HEK293 (cell line): ENCODE measurements around the gene ZYG11B.

Source experiments
- BCL11A ChIP-seq: fragments of 450-650 bp; formaldehyde crosslinking; IDR thresholded peaks from 2 replicates; pipeline ENCODE4 v1.5.1; 2016; ENCODE audit warnings: low read depth, missing biosample characterization, missing genetic modification characterization
- BCL11B ChIP-seq: fragments of 450-650 bp; formaldehyde crosslinking; IDR thresholded peaks from 2 replicates; pipeline ENCODE4 v1.5.1; 2016; ENCODE audit warnings: low read depth, missing biosample characterization, missing genetic modification characterization
- PATZ1 ChIP-seq: fragments of 450-650 bp; formaldehyde crosslinking; IDR thresholded peaks from 2 replicates; pipeline ENCODE4 v1.5.1; 2016; ENCODE audit warnings: missing biosample characterization, missing genetic modification characterization
- TRIM28 ChIP-seq: IDR thresholded peaks from 2 replicates; pipeline ENCODE4 v1.6.1; 2011; ENCODE audit warnings: low read length, control low read depth, borderline replicate concordance
- YY2 ChIP-seq: fragments of 450-650 bp; formaldehyde crosslinking; IDR thresholded peaks from 2 replicates; pipeline ENCODE4 v1.5.1; 2016; ENCODE audit warnings: missing biosample characterization, missing genetic modification characterization
- ZBTB26 ChIP-seq: fragments of 450-650 bp; formaldehyde crosslinking; optimal IDR thresholded peaks from 2 replicates; pipeline ENCODE3; 2016; ENCODE audit warnings: missing biosample characterization, mild to moderate bottlenecking, missing genetic modification characterization
- ZFHX2 ChIP-seq: fragments of 450-650 bp; formaldehyde crosslinking; conservative IDR thresholded peaks from 2 replicates; pipeline ENCODE4 v1.5.1; 2016; ENCODE audit warnings: missing biosample characterization, missing genetic modification characterization
- ZNF10 ChIP-seq: fragments of 450-650 bp; formaldehyde crosslinking; IDR thresholded peaks from 2 replicates; pipeline ENCODE4 v1.5.1; 2017; ENCODE audit warnings: missing biosample characterization, missing genetic modification characterization
- ZNF18 ChIP-seq: fragments of 450-650 bp; formaldehyde crosslinking; IDR thresholded peaks from 2 replicates; pipeline ENCODE4 v1.5.1; 2016; ENCODE audit warnings: missing biosample characterization, missing genetic modification characterization
- ZNF202 ChIP-seq: fragments of 450-650 bp; formaldehyde crosslinking; IDR thresholded peaks from 2 replicates; pipeline ENCODE4 v1.5.1; 2016; ENCODE audit warnings: missing biosample characterization, missing genetic modification characterization, borderline replicate concordance
- ZNF324 ChIP-seq: fragments of 450-650 bp; formaldehyde crosslinking; IDR thresholded peaks from 2 replicates; pipeline ENCODE4 v1.5.1; 2016; ENCODE audit warnings: missing biosample characterization, missing genetic modification characterization
- ZNF473 ChIP-seq: fragments of 450-650 bp; formaldehyde crosslinking; IDR thresholded peaks from 2 replicates; pipeline ENCODE4 v1.5.1; 2017; ENCODE audit warnings: missing biosample characterization, missing genetic modification characterization
- ZNF514 ChIP-seq: fragments of 450-650 bp; formaldehyde crosslinking; IDR thresholded peaks from 2 replicates; pipeline ENCODE4 v1.5.1; 2016; ENCODE audit warnings: missing biosample characterization, missing genetic modification characterization
- ZNF518A ChIP-seq: fragments of 450-650 bp; formaldehyde crosslinking; conservative IDR thresholded peaks from 2 replicates; pipeline ENCODE4 v1.5.1; 2016; ENCODE audit warnings: low read depth, missing biosample characterization, missing genetic modification characterization
- ZNF704 ChIP-seq: fragments of 450-650 bp; formaldehyde crosslinking; IDR thresholded peaks from 2 replicates; pipeline ENCODE4 v1.5.1; 2016; ENCODE audit warnings: missing biosample characterization, missing genetic modification characterization
- ZNF707 ChIP-seq: fragments of 450-650 bp; formaldehyde crosslinking; IDR thresholded peaks from 2 replicates; pipeline ENCODE4 v1.5.1; 2016; ENCODE audit warnings: missing biosample characterization, missing genetic modification characterization
- ZNF837 ChIP-seq: fragments of 450-650 bp; formaldehyde crosslinking; IDR thresholded peaks from 2 replicates; pipeline ENCODE4 v1.5.1; 2016; ENCODE audit warnings: missing biosample characterization, missing genetic modification characterization
- TF ChIP-seq, protein P1 (sequence below): fragments of 450-650 bp; formaldehyde crosslinking; IDR thresholded peaks from 2 replicates; pipeline ENCODE4; 2016; ENCODE audit warnings: missing biosample characterization, missing genetic modification characterization
- TF ChIP-seq, protein P2 (sequence below): fragments of 450-650 bp; formaldehyde crosslinking; IDR thresholded peaks from 2 replicates; pipeline ENCODE4 v1.5.1; 2016; ENCODE audit warnings: missing biosample characterization, missing genetic modification characterization
- TF ChIP-seq, protein P3 (sequence below): fragments of 450-650 bp; formaldehyde crosslinking; IDR thresholded peaks from 2 replicates; pipeline ENCODE4 v1.5.1; 2016; ENCODE audit warnings: missing biosample characterization, missing genetic modification characterization
- TF ChIP-seq, protein P4 (sequence below): fragments of 450-650 bp; formaldehyde crosslinking; IDR thresholded peaks from 2 replicates; pipeline ENCODE4 v1.5.1; 2016; ENCODE audit warnings: missing biosample characterization, missing genetic modification characterization

ZYG11B gene

GRCh38 chr1:52697795-52698674 is 28.2 kb upstream of the ZYG11B start, which contains the start of gene COA7 (continued):
- TF ChIP-seq ZNF18 (tag by site-specific recombination): peak; percentile 33; the same call in 1 of the 2 replicates
- peak; percentile 78 for TF ChIP-seq PATZ1 (tag by site-specific recombination)
- TF ChIP-seq, protein P1, sequence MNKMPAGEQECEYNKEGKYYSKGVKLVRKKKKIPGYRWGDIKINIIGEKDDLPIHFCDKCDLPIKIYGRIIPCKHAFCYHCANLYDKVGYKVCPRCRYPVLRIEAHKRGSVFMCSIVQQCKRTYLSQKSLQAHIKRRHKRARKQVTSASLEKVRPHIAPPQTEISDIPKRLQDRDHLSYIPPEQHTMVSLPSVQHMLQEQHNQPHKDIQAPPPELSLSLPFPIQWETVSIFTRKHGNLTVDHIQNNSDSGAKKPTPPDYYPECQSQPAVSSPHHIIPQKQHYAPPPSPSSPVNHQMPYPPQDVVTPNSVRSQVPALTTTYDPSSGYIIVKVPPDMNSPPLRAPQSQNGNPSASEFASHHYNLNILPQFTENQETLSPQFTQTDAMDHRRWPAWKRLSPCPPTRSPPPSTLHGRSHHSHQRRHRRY (tag by site-specific recombination): no peak
- TF ChIP-seq ZNF202 (tag by site-specific recombination): no peak
- TF ChIP-seq ZNF518A (tag by site-specific recombination): no peak
- TF ChIP-seq ZBTB26 (tag by site-specific recombination): peak; percentile 79
- no peak for TF ChIP-seq ZNF707
- TF ChIP-seq, protein P2, sequence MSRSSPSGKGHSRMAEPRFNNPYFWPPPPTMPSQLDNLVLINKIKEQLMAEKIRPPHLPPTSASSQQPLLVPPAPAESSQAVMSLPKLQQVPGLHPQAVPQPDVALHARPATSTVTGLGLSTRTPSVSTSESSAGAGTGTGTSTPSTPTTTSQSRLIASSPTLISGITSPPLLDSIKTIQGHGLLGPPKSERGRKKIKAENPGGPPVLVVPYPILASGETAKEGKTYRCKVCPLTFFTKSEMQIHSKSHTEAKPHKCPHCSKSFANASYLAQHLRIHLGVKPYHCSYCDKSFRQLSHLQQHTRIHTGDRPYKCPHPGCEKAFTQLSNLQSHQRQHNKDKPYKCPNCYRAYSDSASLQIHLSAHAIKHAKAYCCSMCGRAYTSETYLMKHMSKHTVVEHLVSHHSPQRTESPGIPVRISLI (tag by site-specific recombination): no peak
- TF ChIP-seq YY2 (tag by site-specific recombination): peak; percentile 84
- TF ChIP-seq, protein P3, sequence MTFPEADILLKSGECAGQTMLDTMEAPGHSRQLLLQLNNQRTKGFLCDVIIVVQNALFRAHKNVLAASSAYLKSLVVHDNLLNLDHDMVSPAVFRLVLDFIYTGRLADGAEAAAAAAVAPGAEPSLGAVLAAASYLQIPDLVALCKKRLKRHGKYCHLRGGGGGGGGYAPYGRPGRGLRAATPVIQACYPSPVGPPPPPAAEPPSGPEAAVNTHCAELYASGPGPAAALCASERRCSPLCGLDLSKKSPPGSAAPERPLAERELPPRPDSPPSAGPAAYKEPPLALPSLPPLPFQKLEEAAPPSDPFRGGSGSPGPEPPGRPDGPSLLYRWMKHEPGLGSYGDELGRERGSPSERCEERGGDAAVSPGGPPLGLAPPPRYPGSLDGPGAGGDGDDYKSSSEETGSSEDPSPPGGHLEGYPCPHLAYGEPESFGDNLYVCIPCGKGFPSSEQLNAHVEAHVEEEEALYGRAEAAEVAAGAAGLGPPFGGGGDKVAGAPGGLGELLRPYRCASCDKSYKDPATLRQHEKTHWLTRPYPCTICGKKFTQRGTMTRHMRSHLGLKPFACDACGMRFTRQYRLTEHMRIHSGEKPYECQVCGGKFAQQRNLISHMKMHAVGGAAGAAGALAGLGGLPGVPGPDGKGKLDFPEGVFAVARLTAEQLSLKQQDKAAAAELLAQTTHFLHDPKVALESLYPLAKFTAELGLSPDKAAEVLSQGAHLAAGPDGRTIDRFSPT (tag by site-specific recombination): no peak
- TF ChIP-seq ZNF473 (tag by site-specific recombination): no peak
- peak; percentile 52; the same call in 1 of the 2 replicates for TF ChIP-seq TRIM28
- TF ChIP-seq, protein P4, sequence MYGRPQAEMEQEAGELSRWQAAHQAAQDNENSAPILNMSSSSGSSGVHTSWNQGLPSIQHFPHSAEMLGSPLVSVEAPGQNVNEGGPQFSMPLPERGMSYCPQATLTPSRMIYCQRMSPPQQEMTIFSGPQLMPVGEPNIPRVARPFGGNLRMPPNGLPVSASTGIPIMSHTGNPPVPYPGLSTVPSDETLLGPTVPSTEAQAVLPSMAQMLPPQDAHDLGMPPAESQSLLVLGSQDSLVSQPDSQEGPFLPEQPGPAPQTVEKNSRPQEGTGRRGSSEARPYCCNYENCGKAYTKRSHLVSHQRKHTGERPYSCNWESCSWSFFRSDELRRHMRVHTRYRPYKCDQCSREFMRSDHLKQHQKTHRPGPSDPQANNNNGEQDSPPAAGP (tag by site-specific recombination): no peak; the same call in 1 of the 2 replicates
- TF ChIP-seq ZNF704 (tag by site-specific recombination): peak; percentile 91
- TF ChIP-seq ZNF10 (tag by site-specific recombination): no peak
- 0 out of 2 replicates have a peak, but pooled peaks have one; percentile 33 for TF ChIP-seq ZNF324 (tag by site-specific recombination)
- TF ChIP-seq BCL11B (tag by site-specific recombination): peak; percentile 95
- no peak for TF ChIP-seq ZNF837 (tag by site-specific recombination)
- TF ChIP-seq BCL11A (tag by site-specific recombination): peak; percentile 76; the same call in 1 of the 2 replicates
- peak; percentile 69 for TF ChIP-seq ZFHX2 (tag by site-specific recombination)
- TF ChIP-seq ZNF514 (tag by site-specific recombination): no peak
